ENCODE measurements around the gene WWTR1. TPM values are rescaled to one million over a fixed set of nuclear protein-coding genes. Genes with fewer than 3 reads are reported as not detected.

WWTR1 gene
- total RNA-seq, 4 donors from 2014 or later, result 103 to 148 (median 116) TPM

- no peak overlapping the region for H3K27ac ChIP-seq
- intact Hi-C loops (cut with DNase I; ENCODE audit: low total_unique reads), result no loop called here
- H3K4me3 ChIP-seq, result no peak overlapping the region
- TF ChIP-seq POLR2A (IDR thresholded peaks at IDR 0.05) (no peak), CTCF (IDR thresholded peaks at IDR 0.05) (no peak)
- H3K27me3 ChIP-seq, result no peaks in the 10 kb centered on the region
- no peaks in the 10 kb centered on the region for H3K9me3 ChIP-seq
- H3K36me3 ChIP-seq, result no peaks in the 10 kb centered on the region
- H3K4me1 ChIP-seq, result peaks cover 0 to 11% of the 10 kb centered on the region in 2 donors
- no peak for DNase-seq
Observed at GRCh38 chr3:149600634-149601033, 57.2 kb downstream of the WWTR1 start.

- Histone ChIP-seq H3K27me3 (no peaks in the 10 kb centered on the region), H3K36me3 (no peaks in the 10 kb centered on the region), H3K9me3 (no peaks in the 10 kb centered on the region), H3K4me1 (peaks cover 0 to 5% of the 10 kb centered on the region in 2 donors), H3K4me3 (no peak overlapping the region), H3K27ac (no peak overlapping the region)
- DNase-seq, result no peak
- intact Hi-C loops (cut with DNase I; ENCODE audit: low total_unique reads), result no loop called here
- TF ChIP-seq CTCF (IDR thresholded peaks at IDR 0.05) (no peak), POLR2A (IDR thresholded peaks at IDR 0.05) (no peak)
Observed at GRCh38 chr3:149599236-149599635, 58.6 kb downstream of the WWTR1 start.

GRCh38 chr3:149596134-149596770, 61.6 kb downstream of the WWTR1 start:
- Histone ChIP-seq H3K4me3 (no peak overlapping the region), H3K4me1 (peaks cover 0 to 4% of the 10 kb centered on the region in 2 donors), H3K9me3 (no peaks in the 10 kb centered on the region), H3K27me3 (no peaks in the 10 kb centered on the region), H3K27ac (peak overlapping the region in 1 of 2 donors; percentile 29), H3K36me3 (no peaks in the 10 kb centered on the region)
- intact Hi-C loops (cut with DNase I; ENCODE audit: low total_unique reads), result no loop called here
- TF ChIP-seq CTCF (IDR thresholded peaks at IDR 0.05) (no peak), POLR2A (IDR thresholded peaks at IDR 0.05) (no peak)
- no peak for DNase-seq

GRCh38 chr3:149593418-149594160, 64.2 kb downstream of the WWTR1 start:
- Histone ChIP-seq H3K4me3 (no peak overlapping the region), H3K27ac (no peak overlapping the region), H3K27me3 (no peaks in the 10 kb centered on the region), H3K4me1 (peaks cover 0 to 4% of the 10 kb centered on the region in 2 donors), H3K9me3 (no peaks in the 10 kb centered on the region), H3K36me3 (no peaks in the 10 kb centered on the region)
- no peak for DNase-seq
- intact Hi-C loops (cut with DNase I; ENCODE audit: low total_unique reads), result no loop called here
- TF ChIP-seq CTCF (IDR thresholded peaks at IDR 0.05) (no peak), POLR2A (IDR thresholded peaks at IDR 0.05) (no peak)

- H3K9me3 ChIP-seq, result no peaks in the 10 kb centered on the region
- H3K27ac ChIP-seq, result peak overlapping the region in 1 of 2 donors; percentile 18
- TF ChIP-seq POLR2A (IDR thresholded peaks at IDR 0.05) (no peak), CTCF (IDR thresholded peaks at IDR 0.05) (no peak)
- no peaks in the 10 kb centered on the region for H3K27me3 ChIP-seq
- no peak overlapping the region for H3K4me3 ChIP-seq
- no peaks in the 10 kb centered on the region for H3K36me3 ChIP-seq
- intact Hi-C loops (cut with DNase I; ENCODE audit: low total_unique reads), result no loop called here
- peaks cover 0 to 4% of the 10 kb centered on the region in 2 donors for H3K4me1 ChIP-seq
- no peak for DNase-seq
Observed at GRCh38 chr3:149592758-149593240, 65.0 kb downstream of the WWTR1 start.

All from uterus (tissue), 4 donors.